Loucy (cell line): Measurements from ENCODE around the gene NLGN2.

ENCODE experiments used
- H2AFZ ChIP-seq: fragments of 200-600 bp; sonication (generic); 2 replicates; pipeline ENCODE4 v1.6.0; 2016; ENCODE audit warnings: antibody characterized with exemption, mild to moderate bottlenecking, low read length, moderate library complexity
- H3F3A ChIP-seq: fragments of 200-600 bp; 2 replicates; pipeline ENCODE4 v1.6.0; 2016; ENCODE audit warnings: antibody characterized with exemption, low read depth, mild to moderate bottlenecking
- H3K27me3 ChIP-seq: fragments of 200-600 bp; sonication (generic); 2 replicates; pipeline ENCODE4 v1.6.1; 2014; ENCODE audit warnings: low read length, mild to moderate bottlenecking; ENCODE audit not compliant: insufficient read depth, poor library complexity, severe bottlenecking
- H3K36me3 ChIP-seq: fragments of 200-600 bp; sonication (generic); 2 replicates; pipeline ENCODE4 v1.6.1; 2016; ENCODE audit warnings: low read length; ENCODE audit not compliant: insufficient read depth
- H3K4me1 ChIP-seq: fragments of 200-600 bp; sonication (generic); 2 replicates; pipeline ENCODE4 v1.5.1; 2014; ENCODE audit warnings: low read length, mild to moderate bottlenecking; ENCODE audit not compliant: insufficient read depth, poor library complexity, severe bottlenecking
- H3K4me2 ChIP-seq: fragments of 200-600 bp; sonication (generic); 2 replicates; pipeline ENCODE4 v1.6.0; 2014; ENCODE audit warnings: antibody characterized with exemption, low read length, low read depth, mild to moderate bottlenecking; ENCODE audit not compliant: poor library complexity, severe bottlenecking
- H3K4me3 ChIP-seq: fragments of 200-600 bp; sonication (generic); 2 replicates; pipeline ENCODE4 v1.5.1; 2014; ENCODE audit warnings: low read length, mild to moderate bottlenecking, mixed read lengths; ENCODE audit not compliant: poor library complexity, severe bottlenecking
- H3K79me2 ChIP-seq: fragments of 200-600 bp; sonication (generic); 2 replicates; pipeline ENCODE4 v1.6.1; 2014; ENCODE audit warnings: low read length; ENCODE audit not compliant: insufficient read depth
- H3K9ac ChIP-seq: fragments of 200-600 bp; sonication (generic); 2 replicates; pipeline ENCODE4 v1.6.0; 2014; ENCODE audit warnings: mild to moderate bottlenecking, low read depth, low read length, moderate library complexity; ENCODE audit not compliant: poor library complexity, severe bottlenecking
- H3K9me2 ChIP-seq: fragments of 200-600 bp; sonication (generic); replicated peaks from 2 replicates; pipeline ENCODE4 v1.6.1; 2016; ENCODE audit warnings: low read depth, low read length, mixed read lengths
- H3K9me3 ChIP-seq: fragments of 200-600 bp; sonication (generic); 2 replicates; pipeline ENCODE4 v1.6.1; 2014; ENCODE audit warnings: mild to moderate bottlenecking, antibody characterized with exemption, low read length, low read depth; ENCODE audit not compliant: insufficient read depth
- H4K20me1 ChIP-seq: fragments of 200-600 bp; sonication (generic); 2 replicates; pipeline ENCODE4 v1.6.0; 2014; ENCODE audit warnings: antibody characterized with exemption, low read length, mild to moderate bottlenecking; ENCODE audit not compliant: insufficient read depth, poor library complexity, severe bottlenecking
- EZH2phosphoT487 ChIP-seq: fragments of 200-600 bp; IDR thresholded peaks from 2 replicates; pipeline ENCODE4 v1.6.1; 2018; ENCODE audit warnings: antibody characterized with exemption, mild to moderate bottlenecking, moderate library complexity, borderline replicate concordance
- TF ChIP-seq, protein P1 (sequence below): fragments of 200-600 bp; sonication (generic); conservative IDR thresholded peaks from 2 replicates; pipeline ENCODE4 v1.5.1; 2014; ENCODE audit warnings: mild to moderate bottlenecking, antibody characterized with exemption, low read length

NLGN2 gene

DNA sequence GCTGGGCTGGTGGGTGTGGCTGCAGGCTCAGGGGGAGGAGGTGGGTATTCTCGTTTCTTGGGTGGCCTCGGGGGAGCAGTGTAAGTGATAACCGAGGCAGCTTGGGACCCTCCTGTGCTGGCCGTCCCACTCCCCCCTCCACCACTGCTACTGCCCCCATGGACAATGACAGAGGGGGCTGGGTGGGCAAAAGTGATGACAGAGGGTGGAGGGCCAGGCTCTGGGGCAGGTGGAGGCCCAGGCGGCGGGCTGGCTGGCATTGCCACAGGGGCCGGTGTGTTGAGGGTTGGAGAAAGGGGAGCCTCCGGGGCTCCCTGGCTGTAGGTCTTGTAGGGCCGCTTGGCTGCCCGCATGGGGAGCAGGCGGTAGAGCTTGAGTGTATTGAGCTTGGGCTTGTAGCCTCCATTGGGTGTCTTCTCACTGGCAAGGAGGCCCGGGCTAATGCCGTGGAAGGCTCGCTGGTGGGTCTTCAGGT lies 55.8 kb downstream of the NLGN2 start:
- H3K27me3 ChIP-seq: no peaks in the 10 kb centered on the region
- H3K9me3 ChIP-seq: no peaks in the 10 kb centered on the region
- H3K9me2 ChIP-seq: no peaks in the 10 kb centered on the region
- H3K4me3 ChIP-seq: no peak overlapping the region
- no peak overlapping the region for H2AFZ ChIP-seq
- peaks cover 4% of the 10 kb centered on the region; the same call in 1 of the 2 replicates for H3F3A ChIP-seq
- H3K79me2 ChIP-seq: 0 out of 2 replicates have a peak, but pooled peaks cover 3% of the 10 kb centered on the region
- no peak overlapping the region for H3K4me2 ChIP-seq
- TF ChIP-seq EZH2phosphoT487: no peak
- TF ChIP-seq, protein P1, sequence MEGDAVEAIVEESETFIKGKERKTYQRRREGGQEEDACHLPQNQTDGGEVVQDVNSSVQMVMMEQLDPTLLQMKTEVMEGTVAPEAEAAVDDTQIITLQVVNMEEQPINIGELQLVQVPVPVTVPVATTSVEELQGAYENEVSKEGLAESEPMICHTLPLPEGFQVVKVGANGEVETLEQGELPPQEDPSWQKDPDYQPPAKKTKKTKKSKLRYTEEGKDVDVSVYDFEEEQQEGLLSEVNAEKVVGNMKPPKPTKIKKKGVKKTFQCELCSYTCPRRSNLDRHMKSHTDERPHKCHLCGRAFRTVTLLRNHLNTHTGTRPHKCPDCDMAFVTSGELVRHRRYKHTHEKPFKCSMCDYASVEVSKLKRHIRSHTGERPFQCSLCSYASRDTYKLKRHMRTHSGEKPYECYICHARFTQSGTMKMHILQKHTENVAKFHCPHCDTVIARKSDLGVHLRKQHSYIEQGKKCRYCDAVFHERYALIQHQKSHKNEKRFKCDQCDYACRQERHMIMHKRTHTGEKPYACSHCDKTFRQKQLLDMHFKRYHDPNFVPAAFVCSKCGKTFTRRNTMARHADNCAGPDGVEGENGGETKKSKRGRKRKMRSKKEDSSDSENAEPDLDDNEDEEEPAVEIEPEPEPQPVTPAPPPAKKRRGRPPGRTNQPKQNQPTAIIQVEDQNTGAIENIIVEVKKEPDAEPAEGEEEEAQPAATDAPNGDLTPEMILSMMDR: no peak
- peaks cover 3% of the 10 kb centered on the region for H4K20me1 ChIP-seq
- H3K9ac ChIP-seq: no peak overlapping the region
- H3K36me3 ChIP-seq: peaks cover 13% of the 10 kb centered on the region; the same call in 1 of the 2 replicates
- peaks cover 9% of the 10 kb centered on the region for H3K4me1 ChIP-seq

DNA sequence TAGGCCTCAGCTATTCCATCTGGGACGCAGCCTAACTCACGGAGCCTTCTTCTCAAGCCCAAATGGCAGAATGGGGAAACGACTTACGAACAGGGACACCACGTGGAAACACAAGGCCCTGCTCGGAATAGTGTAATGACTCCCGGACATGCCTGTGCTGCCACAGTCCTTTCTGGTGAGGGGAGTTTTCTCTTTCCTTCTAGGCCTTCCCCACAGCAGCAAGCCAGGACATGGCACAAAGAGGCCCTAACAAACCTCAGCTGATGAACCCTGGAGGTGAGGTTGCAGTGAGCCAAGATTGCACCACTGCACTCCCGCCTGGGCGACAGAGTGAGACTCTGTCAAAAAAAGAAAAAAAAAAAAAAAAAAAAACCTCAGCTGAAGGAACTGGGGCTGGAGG lies 56.4 kb downstream of the NLGN2 start:
- Histone ChIP-seq H3K4me3 (no peak overlapping the region), H3K9me2 (no peaks in the 10 kb centered on the region), H3K9ac (no peak overlapping the region), H3K79me2 (0 out of 2 replicates have a peak, but pooled peaks cover 3% of the 10 kb centered on the region), H3K4me1 (peaks cover 9% of the 10 kb centered on the region), H3K4me2 (no peak overlapping the region), H2AFZ (no peak overlapping the region), H3F3A (no peaks in the 10 kb centered on the region), H3K27me3 (no peaks in the 10 kb centered on the region), H3K36me3 (peaks cover 13% of the 10 kb centered on the region; the same call in 1 of the 2 replicates), H3K9me3 (no peaks in the 10 kb centered on the region), H4K20me1 (peaks cover 3% of the 10 kb centered on the region)
- TF ChIP-seq EZH2phosphoT487: no peak
- TF ChIP-seq, protein P1: no peak

DNA sequence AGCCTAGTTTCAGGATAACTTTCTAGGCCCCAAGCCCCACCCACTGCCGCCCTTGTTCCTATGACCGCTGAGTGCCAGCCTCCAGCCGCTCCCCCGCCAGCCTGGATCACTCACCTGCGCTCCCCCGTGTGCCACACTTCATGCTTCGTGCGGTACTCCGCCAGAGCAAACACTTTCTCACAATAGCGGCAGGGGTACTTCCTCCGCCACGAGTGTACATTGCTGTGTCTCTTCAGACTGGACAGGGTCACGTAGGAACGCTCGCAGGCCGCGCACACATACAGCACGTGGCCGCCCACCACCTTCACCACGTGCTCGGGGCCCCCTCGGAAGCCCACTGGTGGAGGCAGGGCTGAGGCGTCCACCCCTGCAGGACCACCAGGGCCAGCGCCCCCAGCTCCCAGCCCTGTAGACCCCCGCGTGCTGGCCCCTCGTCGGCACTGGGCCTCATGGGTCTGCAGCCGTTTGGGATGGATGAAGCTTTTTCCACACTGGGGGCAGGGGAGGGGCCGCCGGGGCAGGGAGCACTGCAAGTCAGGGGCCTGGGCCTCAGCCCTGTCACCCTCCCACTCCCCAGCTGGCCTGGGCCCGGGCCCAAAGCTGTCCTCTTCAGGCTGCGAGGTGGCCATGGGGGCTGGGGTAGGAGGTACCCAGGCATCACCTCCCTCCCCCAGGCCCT lies 58.1 kb downstream of the NLGN2 start:
- Histone ChIP-seq H3K9ac (no peak overlapping the region), H3K79me2 (0 out of 2 replicates have a peak, but pooled peaks cover 5% of the 10 kb centered on the region), H3K4me1 (peaks cover 9% of the 10 kb centered on the region), H3K9me3 (no peaks in the 10 kb centered on the region), H2AFZ (no peak overlapping the region), H3K9me2 (no peaks in the 10 kb centered on the region), H3K4me2 (no peak overlapping the region), H3K27me3 (no peaks in the 10 kb centered on the region), H3F3A (no peaks in the 10 kb centered on the region), H3K36me3 (peaks cover 13% of the 10 kb centered on the region; the same call in 1 of the 2 replicates), H3K4me3 (no peak overlapping the region), H4K20me1 (peaks cover 3% of the 10 kb centered on the region)
- TF ChIP-seq EZH2phosphoT487: no peak
- TF ChIP-seq, protein P1: no peak
